Kidney (tissue), 14 donors: Measurements from ENCODE around the gene RIT2. TPM values are rescaled to one million over a fixed set of nuclear protein-coding genes. Genes with fewer than 3 reads are reported as not detected.

Experiments
- DNase-seq, 5 donors: peaks; one replicate each; pipeline ENCODE4 v3.0.0-alpha.2; 2013 to 2020
- FAIRE-seq: peaks from 2 replicates; lab custom pipeline; 2012; peaks lifted over from hg19 to GRCh38; lab: Jason Lieb, UNC
- H3K27ac ChIP-seq, 2 donors: one replicate each; pipeline ENCODE4 v1.7.0; 2013; ENCODE audit warnings: low read depth in 2 of 2, low read length in 2 of 2, inconsistent platforms in 1 of 2
- H3K27me3 ChIP-seq: one replicate; pipeline ENCODE4 v1.7.1; 2013; ENCODE audit warnings: low read length, inconsistent platforms; ENCODE audit not compliant: control insufficient read depth, insufficient read depth
- H3K36me3 ChIP-seq, 3 donors: one replicate each; pipeline versions ENCODE4 v1.7.0 to v1.7.1; 2013; ENCODE audit warnings: low read length in 3 of 3, control low read depth in 1 of 3, inconsistent platforms in 1 of 3; ENCODE audit not compliant: insufficient read depth in 3 of 3, control insufficient read depth in 2 of 3
- H3K4me1 ChIP-seq, 3 donors: one replicate each; pipeline versions ENCODE4 v1.7.0 to v1.7.1; 2013; ENCODE audit warnings: low read length in 3 of 3, inconsistent platforms in 1 of 3, low read depth in 1 of 3; ENCODE audit not compliant: control insufficient read depth in 2 of 3, insufficient read depth in 2 of 3
- H3K4me3 ChIP-seq, 3 donors: one replicate each; pipeline versions ENCODE4 v1.7.0 to v1.8.1; 2013; ENCODE audit warnings: low read length in 3 of 3, control low read depth in 1 of 3, inconsistent platforms in 1 of 3
- H3K9ac ChIP-seq, 3 donors: one replicate each; pipeline versions ENCODE4 v1.7.0 to v1.7.1; 2013; ENCODE audit warnings: low read length in 3 of 3, control low read depth in 1 of 3, inconsistent platforms in 1 of 3
- H3K9me3 ChIP-seq, 3 donors: one replicate each; pipeline versions ENCODE4 v1.7.0 to v1.7.1; 2013; ENCODE audit warnings: low read length in 3 of 3, control low read depth in 1 of 3, inconsistent platforms in 1 of 3; ENCODE audit not compliant: control insufficient read depth in 2 of 3, insufficient read depth in 1 of 3
- intact Hi-C: fragments of 100-400 bp; cut with DNase I; formaldehyde crosslinking; loops from one replicate; pipeline ENCODE4 v1.11.1; 2022
- polyA plus RNA-seq: library from polyadenylated mRNA; stranded (reverse); fragments of 350-450 nt; fragmentation: Illumina TruSeq; extraction: RNeasy Lipid Tissue Mini Kit (QIAGEN cat#74804); gene quantifications from one replicate; pipeline ENCODE4 v1.2.3, GENCODE V29; 2014; ENCODE audit warnings: low read depth, low replicate concordance; ENCODE audit not compliant: insufficient read depth
- total RNA-seq: library from RNA; stranded (reverse); fragmentation: NEBNext Ultra II Directional; extraction: Animal tissue kit (Norgen Biotek cat#: 25700); gene quantifications from one replicate; pipeline ENCODE4 v1.2.1, GENCODE V29; 2021
- TF ChIP-seq, protein P1 (sequence below): IDR thresholded peaks from 3 replicates; pipeline ENCODE4 v1.5.1; 2012; ENCODE audit warnings: mild to moderate bottlenecking, moderate library complexity, borderline replicate concordance; ENCODE audit not compliant: insufficient read depth; ENCODE audit errors: extremely low read depth
- donor health status: control.
- donor health status: control.
- donor health status: control.
- donor health status: control.
- donor health status: control.
- donor health status: DM: yes; HTN: yes; CAD: no.
- donor health status: Normal renal cell carcinoma (clear cell type).

The RIT2 gene
- total and polyA plus RNA-seq, 2 donors from 2014 or later = not detected

DNA sequence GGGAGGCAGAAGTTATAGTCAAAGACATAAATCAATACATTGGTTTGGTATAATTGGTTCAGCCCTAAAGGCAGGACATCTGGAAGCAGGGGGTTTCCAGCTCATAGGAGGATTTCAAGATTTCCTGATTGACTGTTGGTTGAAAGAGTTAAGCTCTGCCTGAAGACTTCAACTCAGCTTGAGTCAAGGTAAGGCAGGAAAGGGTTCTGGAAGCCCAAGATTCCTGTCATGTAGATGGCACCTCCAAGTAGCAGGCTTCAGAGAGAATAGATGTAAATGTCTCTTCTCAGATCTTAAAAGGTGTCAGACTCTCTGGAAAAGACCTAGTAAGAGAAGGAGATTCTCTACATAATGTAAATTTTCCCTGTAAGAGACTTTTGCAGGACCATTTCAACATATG, 335.3 kb downstream of the RIT2 start:
- Histone ChIP-seq H3K9ac (no peak overlapping the region), H3K27me3 (no peaks in the 10 kb centered on the region), H3K4me3 (no peak overlapping the region), H3K36me3 (no peaks in the 10 kb centered on the region), H3K9me3 (no peaks in the 10 kb centered on the region), H3K27ac (no peak overlapping the region), H3K4me1 (no peaks in the 10 kb centered on the region)
- TF ChIP-seq, protein P1, sequence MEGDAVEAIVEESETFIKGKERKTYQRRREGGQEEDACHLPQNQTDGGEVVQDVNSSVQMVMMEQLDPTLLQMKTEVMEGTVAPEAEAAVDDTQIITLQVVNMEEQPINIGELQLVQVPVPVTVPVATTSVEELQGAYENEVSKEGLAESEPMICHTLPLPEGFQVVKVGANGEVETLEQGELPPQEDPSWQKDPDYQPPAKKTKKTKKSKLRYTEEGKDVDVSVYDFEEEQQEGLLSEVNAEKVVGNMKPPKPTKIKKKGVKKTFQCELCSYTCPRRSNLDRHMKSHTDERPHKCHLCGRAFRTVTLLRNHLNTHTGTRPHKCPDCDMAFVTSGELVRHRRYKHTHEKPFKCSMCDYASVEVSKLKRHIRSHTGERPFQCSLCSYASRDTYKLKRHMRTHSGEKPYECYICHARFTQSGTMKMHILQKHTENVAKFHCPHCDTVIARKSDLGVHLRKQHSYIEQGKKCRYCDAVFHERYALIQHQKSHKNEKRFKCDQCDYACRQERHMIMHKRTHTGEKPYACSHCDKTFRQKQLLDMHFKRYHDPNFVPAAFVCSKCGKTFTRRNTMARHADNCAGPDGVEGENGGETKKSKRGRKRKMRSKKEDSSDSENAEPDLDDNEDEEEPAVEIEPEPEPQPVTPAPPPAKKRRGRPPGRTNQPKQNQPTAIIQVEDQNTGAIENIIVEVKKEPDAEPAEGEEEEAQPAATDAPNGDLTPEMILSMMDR = no peak
- DNase-seq = no peak
- intact Hi-C loops = no loop called here
- FAIRE-seq = no peak

DNA sequence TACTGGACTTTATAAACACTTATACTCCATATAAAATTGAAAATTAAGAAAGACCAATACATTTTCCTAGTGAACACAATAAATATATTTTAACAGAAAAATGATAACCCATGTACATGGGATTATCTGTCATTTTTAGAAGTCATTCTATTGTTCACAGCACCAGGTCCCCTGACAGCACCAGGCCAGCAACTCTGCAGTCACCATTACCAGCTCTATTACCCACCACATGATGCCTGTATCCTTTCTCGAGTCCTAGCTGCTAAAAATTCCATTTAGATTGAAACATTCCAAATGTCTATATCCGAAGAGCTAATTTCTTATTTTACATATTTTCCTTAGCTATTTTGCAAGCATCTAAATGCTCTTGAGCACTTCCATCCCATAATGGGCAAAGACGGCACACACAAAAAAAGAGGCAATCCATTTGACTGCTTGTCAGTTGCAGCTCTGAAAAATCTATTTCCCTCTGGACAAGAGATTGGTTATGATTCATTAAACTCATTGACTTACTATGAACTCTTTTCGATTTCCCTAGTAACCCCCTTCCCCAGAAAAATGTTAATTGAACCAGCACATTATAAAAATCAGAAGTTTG, 336.9 kb downstream of the RIT2 start:
- intact Hi-C loops = no loop called here
- Histone ChIP-seq H3K36me3 (no peaks in the 10 kb centered on the region), H3K4me1 (no peaks in the 10 kb centered on the region), H3K9me3 (no peaks in the 10 kb centered on the region), H3K27ac (no peak overlapping the region), H3K9ac (no peak overlapping the region), H3K27me3 (no peaks in the 10 kb centered on the region), H3K4me3 (no peak overlapping the region)
- DNase-seq = no peak
- FAIRE-seq = no peak
- TF ChIP-seq, protein P1 = no peak

DNA sequence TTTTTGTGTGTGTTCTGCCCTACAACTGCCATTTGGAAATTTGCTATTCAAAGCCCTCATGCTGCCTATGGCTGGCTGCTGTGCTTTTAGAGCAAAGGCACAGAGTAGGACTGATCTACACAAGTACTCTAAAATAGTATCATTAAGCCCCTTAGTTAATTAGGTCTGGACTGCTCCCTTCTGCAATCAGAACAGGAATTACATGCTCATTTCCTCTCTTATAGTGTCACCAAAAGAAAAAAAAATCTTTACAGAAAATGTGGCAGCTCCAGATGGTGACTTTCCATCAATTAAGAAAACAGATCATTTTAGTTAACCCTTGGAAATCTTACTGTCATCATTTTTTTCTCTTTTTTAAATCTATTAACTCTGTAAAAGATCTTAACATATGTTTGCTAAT, 337.5 kb downstream of the RIT2 start:
- H3K9ac ChIP-seq = no peak overlapping the region
- no peak for FAIRE-seq
- H3K27ac ChIP-seq = no peak overlapping the region
- intact Hi-C loops = no loop called here
- TF ChIP-seq, protein P1 = no peak
- H3K4me1 ChIP-seq = no peaks in the 10 kb centered on the region
- H3K9me3 ChIP-seq = no peaks in the 10 kb centered on the region
- no peaks in the 10 kb centered on the region for H3K27me3 ChIP-seq
- no peak overlapping the region for H3K4me3 ChIP-seq
- no peaks in the 10 kb centered on the region for H3K36me3 ChIP-seq
- no peak for DNase-seq

DNA sequence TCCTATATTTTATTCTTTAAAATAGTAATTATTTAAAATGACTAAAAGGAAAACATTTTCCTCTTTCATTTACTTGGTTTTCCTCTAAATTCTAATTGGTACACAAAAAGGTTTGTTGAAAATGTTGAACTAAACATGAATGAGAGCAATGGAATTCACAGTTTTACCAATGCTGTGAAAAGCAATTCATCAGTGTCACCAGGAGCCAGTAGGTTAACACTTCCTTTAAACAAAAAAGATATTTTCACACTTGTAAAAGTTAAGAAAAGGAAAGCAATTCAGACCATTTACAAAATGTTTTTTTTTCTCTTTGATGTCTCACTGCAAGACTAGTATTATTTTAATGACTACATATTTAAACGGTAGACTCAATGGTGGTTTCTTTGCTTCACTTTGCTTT, 341.6 kb downstream of the RIT2 start:
- Histone ChIP-seq H3K27me3 (no peaks in the 10 kb centered on the region), H3K27ac (no peak overlapping the region), H3K9me3 (no peaks in the 10 kb centered on the region), H3K4me1 (no peaks in the 10 kb centered on the region), H3K4me3 (no peak overlapping the region), H3K36me3 (no peaks in the 10 kb centered on the region), H3K9ac (no peak overlapping the region)
- TF ChIP-seq, protein P1 = no peak
- DNase-seq (no peak), FAIRE-seq (no peak)
- intact Hi-C loops = no loop called here
